GM10248 (cell line): ENCODE data around the gene TCF12.

Source experiments
- CTCF ChIA-PET: fragments of 300-600 bp; sonication (Branson Sonifier 250); formaldehyde crosslinking; extraction: SDS; loops from one replicate; lab custom pipeline; 2021; ENCODE audit warnings: antibody characterized with exemption; lab: Yijun Ruan, JAX
- POLR2A ChIA-PET: fragments of 350-650 bp; sonication (Branson Sonifier 250); formaldehyde crosslinking; extraction: SDS; loops from one replicate; lab custom pipeline; 2020; ENCODE audit warnings: antibody characterized with exemption; lab: Yijun Ruan, JAX
- DNase-seq: peaks from one replicate; pipeline ENCODE4 v3.0.0; 2012; ENCODE audit errors: extremely low spot score
- TF ChIP-seq, protein P1 (sequence below): IDR thresholded peaks from 2 replicates; pipeline ENCODE4 v1.5.1; 2012; ENCODE audit warnings: mild to moderate bottlenecking, low read depth; ENCODE audit errors: extremely low read depth, missing control alignments, control extremely low read depth

The TCF12 gene

DNA sequence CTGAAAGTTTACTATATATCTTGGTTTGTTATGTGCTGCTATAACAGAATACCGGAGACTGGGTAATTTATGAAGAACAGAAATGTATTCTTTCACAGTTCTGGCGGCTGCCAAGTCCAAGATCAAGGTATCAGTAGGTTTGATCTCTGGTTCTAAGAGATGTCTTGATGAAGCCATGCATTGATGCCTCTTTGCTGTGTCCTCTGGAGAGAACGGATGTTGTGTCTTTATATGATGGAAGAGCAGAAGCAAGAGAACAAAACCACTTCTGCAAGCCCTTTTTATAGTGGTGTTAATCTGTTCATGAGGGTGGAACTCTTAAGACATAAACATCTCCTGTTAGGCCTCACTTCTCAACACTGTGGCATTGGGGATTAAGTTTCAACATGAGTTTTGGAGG, 62.7 kb downstream of the TCF12 start:
- TF ChIP-seq, protein P1, sequence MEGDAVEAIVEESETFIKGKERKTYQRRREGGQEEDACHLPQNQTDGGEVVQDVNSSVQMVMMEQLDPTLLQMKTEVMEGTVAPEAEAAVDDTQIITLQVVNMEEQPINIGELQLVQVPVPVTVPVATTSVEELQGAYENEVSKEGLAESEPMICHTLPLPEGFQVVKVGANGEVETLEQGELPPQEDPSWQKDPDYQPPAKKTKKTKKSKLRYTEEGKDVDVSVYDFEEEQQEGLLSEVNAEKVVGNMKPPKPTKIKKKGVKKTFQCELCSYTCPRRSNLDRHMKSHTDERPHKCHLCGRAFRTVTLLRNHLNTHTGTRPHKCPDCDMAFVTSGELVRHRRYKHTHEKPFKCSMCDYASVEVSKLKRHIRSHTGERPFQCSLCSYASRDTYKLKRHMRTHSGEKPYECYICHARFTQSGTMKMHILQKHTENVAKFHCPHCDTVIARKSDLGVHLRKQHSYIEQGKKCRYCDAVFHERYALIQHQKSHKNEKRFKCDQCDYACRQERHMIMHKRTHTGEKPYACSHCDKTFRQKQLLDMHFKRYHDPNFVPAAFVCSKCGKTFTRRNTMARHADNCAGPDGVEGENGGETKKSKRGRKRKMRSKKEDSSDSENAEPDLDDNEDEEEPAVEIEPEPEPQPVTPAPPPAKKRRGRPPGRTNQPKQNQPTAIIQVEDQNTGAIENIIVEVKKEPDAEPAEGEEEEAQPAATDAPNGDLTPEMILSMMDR: no peak
- POLR2A ChIA-PET: no interaction called here
- DNase-seq: no peak
- CTCF ChIA-PET: interaction anchor here (1.3 kb wide), 1 partner anchor 17 kb away, joined by 4 read pairs; no protein-coding TSS in a partner anchor

DNA sequence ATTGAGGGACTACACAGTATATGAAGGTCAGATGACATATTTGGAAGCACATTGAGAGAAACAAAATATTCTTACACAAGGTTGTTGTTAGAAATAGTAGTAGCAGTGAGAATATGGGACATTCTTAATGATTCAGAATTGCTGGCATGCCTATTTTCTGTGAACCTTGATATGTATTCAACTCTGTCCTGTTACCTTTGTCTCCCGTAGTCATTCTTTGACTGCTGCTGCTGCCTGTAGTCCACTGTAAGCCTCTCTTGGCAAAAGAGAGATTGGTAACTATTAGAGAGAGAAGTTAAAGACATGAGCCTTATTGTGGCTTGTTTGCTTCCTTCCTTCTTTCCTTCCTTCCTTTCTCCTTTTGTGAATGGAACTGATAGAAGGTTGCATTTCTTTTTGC, 64.5 kb downstream of the TCF12 start:
- DNase-seq: no peak
- ChIA-PET POLR2A (no interaction called here), CTCF (no interaction called here)
- TF ChIP-seq, protein P1: no peak

DNA sequence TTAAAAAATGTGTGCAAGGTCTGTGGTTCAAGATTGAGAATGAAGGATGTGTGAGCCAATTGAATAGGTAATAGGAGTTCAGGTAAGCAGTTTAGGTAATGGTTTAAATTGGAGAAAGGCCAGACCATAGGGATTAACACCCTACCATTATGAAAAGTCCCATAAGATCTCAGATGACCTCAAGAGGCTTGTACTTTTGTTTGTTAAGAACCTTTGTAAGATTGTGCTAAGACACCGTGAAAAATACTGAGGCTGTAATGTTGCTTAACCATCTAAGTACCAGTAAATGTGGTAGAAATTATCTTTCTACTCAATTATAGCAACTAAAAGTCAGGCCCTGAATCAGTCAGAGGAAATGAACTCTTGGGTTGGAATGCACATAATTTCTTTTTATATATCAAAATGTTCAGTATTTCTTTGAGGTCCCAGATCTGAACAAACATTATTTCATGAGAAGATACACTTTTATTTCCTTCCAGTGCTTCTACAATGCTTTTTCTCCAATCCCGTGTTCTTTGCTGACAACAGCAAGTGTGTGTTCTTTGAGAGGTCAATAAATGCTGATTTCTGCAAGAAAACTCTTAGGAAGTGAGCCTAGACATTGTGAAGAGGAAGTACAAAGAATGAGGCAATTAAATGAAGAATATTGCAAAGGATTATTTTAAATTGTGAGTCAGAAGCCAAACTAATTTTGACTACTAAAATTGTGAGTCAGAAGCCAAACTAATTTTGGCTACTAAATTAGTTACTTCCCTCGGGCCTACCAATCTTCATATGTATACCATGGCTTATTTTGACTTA, 66.4 kb downstream of the TCF12 start:
- TF ChIP-seq, protein P1: no peak
- no peak for DNase-seq
- CTCF ChIA-PET: interaction anchor here (2.6 kb wide), 1 partner anchor 8 kb away, joined by 11 read pairs; no protein-coding TSS in a partner anchor
- POLR2A ChIA-PET: no interaction called here

DNA sequence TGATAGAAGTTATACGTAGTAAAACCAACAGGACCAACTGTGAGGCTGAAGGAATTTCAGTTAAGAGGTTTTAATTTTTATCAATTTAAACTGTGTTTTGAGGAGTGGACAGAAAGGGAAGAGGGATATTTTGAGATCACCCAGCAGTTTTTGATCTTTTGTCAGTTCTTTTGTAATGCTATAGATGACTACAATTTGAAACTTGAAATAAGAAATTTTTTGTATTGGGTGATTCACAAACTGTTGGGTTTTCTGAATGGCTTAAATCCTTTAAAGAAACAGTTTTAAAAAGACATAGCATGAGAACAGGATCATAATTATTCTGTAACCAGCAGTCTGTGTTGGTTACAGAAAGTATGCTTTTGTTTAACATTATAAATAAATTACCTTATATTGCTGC, 67.4 kb downstream of the TCF12 start:
- POLR2A ChIA-PET: no interaction called here
- DNase-seq: no peak
- TF ChIP-seq, protein P1: no peak
- CTCF ChIA-PET: interaction anchor here (2.6 kb wide), 1 partner anchor 9 kb away, joined by 11 read pairs; no protein-coding TSS in a partner anchor

DNA sequence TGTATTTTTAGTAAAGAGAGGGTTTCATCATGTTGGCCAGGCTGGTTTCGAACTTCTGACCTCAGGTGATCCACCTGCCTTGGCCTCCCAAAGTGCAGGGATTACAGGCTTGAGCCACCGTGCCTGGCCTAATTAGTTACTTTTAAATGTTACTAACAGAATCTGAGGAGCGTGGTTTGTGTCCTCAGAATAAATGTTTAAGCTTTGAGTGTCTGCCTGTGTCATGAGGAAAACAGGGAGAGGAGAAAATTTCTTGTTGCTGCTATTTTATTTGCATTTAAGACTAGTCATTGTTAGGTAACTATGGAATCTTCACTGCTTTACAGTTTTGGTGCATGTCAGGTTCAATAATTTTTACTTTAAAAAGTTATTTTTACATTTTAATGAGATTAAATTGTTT, 68.8 kb downstream of the TCF12 start:
- TF ChIP-seq, protein P1: no peak
- ChIA-PET POLR2A (no interaction called here), CTCF (interaction anchor here (0.8 to 2.6 kb wide), 5 partner anchors 9 to 241 kb away, joined by 3 to 11 read pairs (median 3); no protein-coding TSS in a partner anchor)
- DNase-seq: no peak

DNA sequence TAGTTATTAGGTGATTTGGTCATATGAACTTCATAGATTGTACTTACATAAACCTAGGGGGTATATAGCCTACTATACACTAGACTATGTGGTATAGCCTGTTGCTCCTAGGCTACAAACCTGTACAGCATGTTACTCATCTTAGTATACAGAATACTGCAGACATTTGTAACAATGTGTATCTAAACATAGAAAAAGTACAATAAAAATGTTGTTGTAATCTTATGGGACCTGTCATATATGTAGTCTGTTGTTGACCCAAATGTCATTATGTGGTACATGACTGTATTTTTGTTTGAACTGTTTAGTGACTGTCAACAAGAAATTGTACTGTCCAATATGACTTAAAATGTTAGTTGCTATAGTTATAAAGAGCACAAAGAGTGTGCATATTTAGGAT, 69.8 kb downstream of the TCF12 start:
- CTCF ChIA-PET: interaction anchor here (0.8 to 1.9 kb wide), 3 partner anchors 10 to 240 kb away, joined by 3 to 4 read pairs (median 3); no protein-coding TSS in a partner anchor
- POLR2A ChIA-PET: no interaction called here
- no peak for DNase-seq
- TF ChIP-seq, protein P1: no peak
